ENCODE results near the gene ICE2. TPM values are rescaled to one million over a fixed set of nuclear protein-coding genes. Genes with fewer than 3 reads are reported as not detected.

Gene ICE2
- total RNA-seq, 1 donor from 2014 or later = 65.5 TPM

- no peak for DNase-seq (ENCODE audit: low spot score)
Observed at GRCh38 chr15:60390231-60390630, 88.7 kb downstream of the ICE2 start.

DNA sequence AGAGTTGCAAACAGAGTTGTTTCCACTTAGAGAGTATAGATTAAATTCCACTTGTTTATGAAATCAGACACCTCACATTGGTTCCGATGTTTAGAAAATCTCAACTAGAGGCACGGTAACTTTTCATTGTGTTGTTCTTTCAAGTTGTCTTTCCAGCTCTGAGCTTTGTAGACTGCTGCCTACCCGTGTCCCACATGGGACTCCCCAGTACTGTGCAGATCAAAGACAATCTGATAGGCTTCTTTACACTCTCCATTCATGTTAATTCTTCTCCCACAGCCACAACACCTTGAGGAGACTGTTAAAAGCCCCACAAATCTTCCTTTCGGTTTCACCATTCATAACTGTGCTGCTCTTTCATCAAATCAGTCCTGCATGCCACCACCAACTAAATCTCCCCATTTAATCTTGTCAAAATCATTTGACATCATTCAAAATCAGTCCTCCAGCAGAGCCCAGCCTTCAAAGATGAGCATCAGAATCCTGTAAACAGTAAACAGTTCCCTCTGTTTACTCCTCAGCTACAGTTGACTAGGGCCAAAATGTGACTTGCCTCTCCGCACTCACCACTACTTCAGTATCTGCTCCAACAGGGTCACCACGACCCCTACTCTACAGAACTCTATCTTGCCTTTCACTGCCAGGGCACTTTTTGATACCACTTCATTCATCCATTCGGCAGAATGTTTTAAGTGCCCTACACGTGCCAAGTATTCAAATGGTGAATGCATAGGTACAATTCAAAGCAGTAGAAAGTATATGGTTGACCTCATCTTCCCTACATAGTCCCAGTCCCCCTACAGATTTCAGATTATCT lies 89.5 kb downstream of the ICE2 start:
- no peak for DNase-seq (ENCODE audit: low spot score)

DNA sequence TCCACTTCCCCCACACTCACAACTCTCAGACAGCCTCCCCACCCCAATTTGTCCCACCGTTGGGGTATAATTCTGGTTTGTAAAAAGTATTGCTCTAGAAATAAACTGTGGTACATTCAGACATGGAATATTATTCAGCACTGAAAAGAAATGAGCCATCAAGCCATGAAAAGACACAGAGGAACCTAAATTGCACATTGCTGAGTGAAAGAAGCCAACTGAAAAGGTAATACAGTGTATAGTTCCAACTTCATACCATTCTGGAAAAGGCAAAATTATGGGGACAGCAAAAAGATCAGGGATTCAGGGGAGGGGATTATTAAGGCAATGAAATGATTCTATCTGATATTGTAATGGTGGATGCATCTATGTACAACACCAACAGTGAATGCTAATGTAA lies 91.6 kb downstream of the ICE2 start:
- DNase-seq (ENCODE audit: low spot score) = no peak

DNA sequence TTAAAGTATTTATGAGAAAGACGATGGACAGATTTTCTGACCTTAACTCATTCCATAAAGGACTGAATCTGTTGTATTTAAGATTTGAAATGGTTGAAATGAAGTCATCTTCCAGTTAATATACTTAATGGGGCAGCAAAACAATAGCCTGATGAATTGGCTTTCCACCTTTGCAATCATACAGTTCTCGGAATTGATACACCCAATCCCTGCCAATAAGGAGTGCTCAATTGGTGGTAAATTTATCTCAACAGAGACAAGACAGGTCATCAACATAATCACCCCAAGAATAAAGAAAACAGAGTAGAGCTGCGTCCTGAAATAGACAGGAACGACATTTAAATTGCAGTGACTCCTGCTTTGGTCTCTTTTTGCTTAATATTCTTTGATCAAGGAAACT lies 92.3 kb downstream of the ICE2 start:
- DNase-seq (ENCODE audit: low spot score) = no peak

GRCh38 chr15:60385620-60386552 lies 93.1 kb downstream of the ICE2 start:
- DNase-seq (ENCODE audit: low spot score) = no peak

DNA sequence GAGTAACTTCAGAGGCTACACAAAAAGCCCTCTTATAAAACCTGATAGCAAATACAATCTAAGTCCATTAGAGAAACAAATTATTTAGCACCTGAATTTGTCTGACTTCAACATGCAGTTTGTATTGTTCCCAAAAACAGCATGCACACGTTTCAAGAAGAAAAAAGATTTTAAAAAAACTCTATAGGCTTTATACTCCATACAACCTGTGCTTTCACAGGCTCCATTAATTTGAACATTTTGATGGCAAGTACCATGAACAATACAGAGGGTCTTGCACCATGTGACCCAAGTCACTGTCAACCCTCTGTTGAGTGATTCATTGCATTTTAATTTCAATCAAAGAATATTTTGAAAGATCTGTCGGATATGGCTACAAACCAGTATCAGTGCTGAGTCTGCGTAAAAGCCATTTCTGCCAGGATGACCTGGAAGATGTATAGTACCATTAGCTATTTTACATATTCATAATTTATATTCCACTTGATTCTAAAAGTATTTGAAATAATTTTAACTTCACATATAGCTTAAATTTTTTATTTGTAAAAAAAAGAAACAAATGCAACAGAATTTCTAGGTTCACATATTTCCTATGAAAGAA lies 94.3 kb downstream of the ICE2 start:
- no peak for DNase-seq (ENCODE audit: low spot score)

DNA sequence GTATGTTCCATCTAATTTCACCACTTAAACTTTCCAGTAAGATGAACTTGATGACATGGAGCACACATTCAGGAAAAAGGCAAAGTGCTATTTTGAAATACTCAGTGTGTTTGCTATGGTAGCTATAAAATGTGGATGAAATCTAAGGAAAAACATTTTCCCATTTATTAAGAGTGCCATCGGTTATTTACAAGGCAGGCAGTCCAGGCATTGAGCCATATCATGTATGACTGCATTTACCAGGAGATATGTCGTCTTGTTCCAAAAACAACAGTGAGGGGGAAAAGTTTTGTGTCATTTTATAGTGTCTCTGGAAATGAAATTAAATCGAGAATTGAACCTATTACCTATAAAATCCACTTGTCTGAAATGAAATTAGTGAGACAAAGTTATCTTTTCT lies 94.9 kb downstream of the ICE2 start:
- DNase-seq (ENCODE audit: low spot score) = no peak

DNA sequence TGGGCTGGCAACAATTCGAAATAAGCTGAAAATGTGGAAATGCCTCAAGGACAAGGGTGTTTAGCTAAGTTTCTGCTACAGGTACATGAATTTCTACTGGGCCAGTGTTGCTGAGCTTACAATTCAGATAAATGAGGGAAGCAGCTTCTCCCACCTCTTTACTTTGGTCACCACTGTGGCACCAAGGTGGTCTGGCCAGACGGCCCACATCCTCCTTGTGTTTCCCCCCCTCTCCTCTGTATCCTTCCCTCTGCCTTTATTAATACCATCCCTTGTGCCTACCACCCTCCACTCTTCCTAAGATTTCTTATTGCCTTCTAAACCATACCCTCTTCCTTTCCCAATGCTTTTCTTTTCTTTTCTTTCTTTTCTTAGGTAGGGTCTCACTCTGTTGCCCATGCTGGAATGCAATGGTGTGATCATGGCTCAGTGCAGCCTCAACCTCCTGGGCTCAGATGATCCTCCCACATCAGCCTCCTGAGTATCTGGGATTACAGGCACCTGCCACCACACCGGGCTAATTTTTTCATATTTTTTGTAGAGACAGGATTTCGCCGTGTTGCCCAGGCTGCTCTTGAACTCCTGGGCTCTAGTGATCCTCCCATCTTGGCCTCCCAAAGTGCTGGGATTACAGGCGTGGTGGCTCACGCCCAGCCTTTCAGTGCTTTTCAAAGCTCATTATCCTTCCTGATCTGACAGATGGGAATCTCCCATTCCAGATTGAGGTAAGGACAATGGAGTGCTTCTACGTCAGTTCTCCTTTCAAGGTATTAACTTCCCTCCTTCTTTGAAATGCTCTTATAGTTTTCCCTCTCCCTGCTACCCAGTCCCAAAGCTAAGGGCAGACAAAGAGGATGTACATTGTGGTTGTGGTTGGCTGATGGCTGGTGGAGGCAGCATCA lies 95.9 kb downstream of the ICE2 start:
- DNase-seq (ENCODE audit: low spot score) = no peak

DNA sequence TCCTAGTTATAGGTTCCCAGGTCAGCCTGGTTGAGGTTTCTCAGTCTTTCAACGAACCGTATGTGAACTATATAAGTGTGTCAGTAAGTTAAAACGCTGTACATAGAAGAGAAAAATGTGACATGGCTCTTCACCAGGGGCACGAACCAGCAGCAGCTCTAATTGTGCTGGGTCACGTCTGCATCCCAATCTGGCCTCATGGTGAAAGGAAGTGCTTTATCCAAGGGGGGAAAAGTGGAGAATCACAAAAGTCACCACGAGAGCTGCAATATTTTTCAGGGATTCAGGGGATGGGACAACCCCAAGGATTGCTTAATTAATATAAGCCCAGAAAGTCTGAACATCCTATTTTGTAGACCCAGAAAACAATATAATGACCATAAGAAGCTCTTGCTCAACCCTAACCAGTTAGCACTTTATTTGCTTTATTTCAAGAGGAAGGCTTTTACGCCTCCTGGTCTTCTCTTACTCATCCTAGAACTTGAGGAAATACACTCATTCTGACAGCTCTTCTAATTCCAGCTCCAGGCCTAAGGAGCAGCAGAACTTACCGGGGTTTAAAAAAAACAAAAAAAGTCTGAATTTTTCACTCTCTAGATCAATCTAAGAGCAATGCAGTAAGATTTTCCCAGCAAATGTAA lies 97.7 kb downstream of the ICE2 start:
- DNase-seq (ENCODE audit: low spot score) = no peak

DNA sequence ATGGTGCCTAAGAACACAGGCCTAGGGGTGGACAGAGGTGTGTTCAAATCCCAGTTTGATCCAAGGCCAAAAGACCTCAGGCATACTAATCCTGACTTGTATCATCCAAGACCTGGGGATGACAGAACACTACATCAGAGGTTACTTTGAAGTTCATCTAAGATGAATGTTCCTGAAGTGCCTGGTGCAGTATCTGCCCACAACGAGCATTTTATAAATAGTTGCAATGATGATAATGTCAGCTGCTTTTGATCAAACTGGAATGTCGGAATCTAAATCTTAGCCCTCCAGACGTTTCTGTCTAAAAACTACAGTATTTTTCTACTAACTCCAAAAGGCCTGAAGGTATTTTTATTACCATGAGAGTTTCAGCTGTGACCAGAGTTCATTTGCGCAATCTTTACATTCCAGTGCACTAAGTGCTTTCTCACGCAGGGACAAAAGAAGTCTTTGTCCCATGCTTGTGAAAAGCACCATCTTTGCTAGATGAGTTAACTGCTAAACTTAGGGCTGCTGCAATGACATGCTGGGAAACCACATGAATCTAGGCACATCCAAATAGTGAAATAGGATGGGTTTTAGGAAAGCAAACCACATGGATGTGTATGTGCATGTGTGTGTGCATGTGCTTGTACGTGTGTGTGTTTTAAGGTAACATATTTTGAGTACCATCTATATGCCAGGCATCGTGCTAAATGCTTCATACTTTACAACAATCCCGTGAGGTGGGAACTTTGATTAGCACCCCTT lies 99.2 kb downstream of the ICE2 start:
- DNase-seq (ENCODE audit: low spot score) = no peak

DNA sequence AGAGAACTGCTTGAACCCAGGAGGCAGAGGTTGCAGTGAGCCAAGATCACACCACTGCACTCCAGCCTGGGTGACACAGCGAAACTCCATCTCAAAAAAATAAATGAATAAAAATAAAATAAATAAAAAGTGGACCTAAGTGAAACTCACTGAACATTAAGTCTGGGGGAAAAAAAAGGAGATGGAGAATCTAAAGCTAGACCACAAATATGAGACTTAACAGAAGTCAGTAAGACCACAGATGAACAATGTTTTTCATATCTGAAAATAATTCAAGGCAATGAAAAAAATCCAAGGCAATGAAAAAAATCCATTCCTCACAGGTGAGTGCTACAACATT lies 99.8 kb downstream of the ICE2 start:
- no peak for DNase-seq (ENCODE audit: low spot score)

- no peak for DNase-seq (ENCODE audit: low spot score)
Observed at GRCh38 chr15:60376677-60377095, 102.3 kb downstream of the ICE2 start.

DNA sequence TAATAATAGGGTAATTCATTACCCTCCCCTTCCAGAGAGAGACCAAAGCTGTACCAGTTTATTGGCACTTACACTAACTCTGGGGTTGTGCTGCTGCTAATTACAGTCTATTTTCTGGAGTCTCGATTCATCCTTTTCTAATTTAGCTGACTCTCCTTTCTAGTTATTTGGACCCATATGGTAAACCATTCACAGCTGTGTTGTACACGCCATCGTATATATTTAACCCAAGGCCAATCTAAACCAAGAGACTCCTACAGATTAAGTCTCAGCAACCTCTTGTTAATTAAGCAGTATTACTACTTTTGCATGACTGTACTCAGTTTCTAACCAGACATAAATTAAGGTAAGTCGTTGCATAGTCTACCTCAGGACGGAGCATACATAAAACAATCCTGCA lies 103.6 kb downstream of the ICE2 start:
- DNase-seq (ENCODE audit: low spot score) = no peak

DNA sequence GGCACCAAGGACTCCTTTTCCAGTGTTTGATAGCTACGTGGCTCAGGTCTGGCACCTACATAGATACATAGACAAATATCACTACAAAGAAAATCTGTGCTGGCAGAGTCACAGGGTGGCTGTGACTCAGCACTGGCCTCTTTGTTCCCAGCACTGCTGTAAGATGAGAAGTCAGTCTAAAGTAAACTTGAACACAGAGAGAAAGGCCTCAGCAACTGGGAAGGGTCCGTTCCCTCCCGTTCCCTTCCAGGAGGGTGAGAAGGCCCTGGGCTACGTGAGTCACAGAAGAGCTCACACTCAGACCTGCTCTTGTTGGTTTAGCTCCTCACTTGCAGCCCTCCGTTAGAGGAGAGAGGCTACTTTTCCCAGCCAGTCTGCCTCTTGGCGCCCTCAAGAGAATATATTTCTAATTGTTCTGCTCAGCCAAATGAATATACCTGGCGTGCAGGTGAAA lies 104.3 kb downstream of the ICE2 start:
- DNase-seq (ENCODE audit: low spot score) = peak; percentile 72

DNA sequence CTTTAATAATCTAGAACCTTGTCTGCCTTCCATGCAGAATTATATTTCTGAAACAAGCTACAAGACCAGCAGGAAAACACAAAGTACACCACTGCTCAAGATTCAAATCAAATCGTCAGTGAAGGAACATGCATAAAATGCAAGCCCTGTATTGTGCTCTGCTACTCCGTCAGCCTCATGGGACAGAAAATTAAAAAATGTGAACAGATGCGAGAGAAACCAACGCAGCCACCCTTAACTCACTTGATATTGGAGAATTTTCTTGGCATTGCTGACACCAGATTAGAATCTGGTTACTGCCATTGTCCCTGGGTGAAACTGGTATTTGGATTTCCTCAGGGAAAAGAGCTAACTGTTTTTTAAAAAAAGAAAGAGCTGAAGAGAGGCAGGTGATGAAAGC lies 104.7 kb downstream of the ICE2 start:
- no peak for DNase-seq (ENCODE audit: low spot score)

GRCh38 chr15:60373745-60374144 lies 105.2 kb downstream of the ICE2 start:
- DNase-seq (ENCODE audit: low spot score) = no peak

DNA sequence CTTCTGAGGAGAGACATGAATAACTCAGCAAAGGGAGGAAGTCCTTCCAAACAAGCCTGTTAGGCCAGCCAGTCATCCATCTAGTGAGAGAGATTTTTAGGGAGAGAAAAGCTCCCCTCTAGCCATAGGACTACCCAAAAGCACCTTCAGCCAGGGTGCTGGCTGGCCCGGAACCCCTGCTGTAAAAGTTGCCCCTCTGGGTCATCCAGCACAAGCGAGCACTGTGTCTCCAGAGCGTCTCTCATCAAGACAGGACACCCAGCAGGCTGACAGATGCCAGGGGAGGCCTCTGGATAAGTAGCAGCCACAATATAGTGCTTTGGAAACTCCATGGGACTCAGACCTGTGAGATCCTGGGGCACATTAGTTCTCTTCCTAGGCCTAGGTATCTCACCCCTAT lies 105.6 kb downstream of the ICE2 start:
- no peak for DNase-seq (ENCODE audit: low spot score)

GRCh38 chr15:60372756-60373155 lies 106.2 kb downstream of the ICE2 start:
- no peak for DNase-seq (ENCODE audit: low spot score)

DNA sequence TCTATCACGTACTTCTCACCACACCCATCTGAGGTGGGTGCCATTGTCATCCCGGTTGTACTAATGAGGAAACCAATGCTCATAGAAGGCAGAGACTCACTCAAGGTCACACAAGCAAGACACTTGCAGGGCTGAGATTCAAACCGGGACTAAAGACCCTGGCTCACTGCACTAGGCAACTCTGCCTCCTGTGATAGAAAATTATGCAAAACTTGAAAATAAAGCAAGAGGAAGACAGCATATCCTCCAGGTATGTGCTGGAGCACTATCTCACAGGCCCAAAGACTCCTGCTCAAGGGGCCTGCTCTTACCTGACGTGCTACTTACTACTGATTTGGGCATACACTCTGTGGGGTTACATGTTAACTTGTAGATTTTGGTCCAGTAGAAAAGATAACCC lies 106.7 kb downstream of the ICE2 start:
- DNase-seq (ENCODE audit: low spot score) = no peak
